Bronchial epithelial cell (primary cell): ENCODE measurements around the gene WDR7. TPM values are rescaled to one million over a fixed set of nuclear protein-coding genes. Genes with fewer than 3 reads are reported as not detected.

Experiments used
- DNase-seq: peaks from one replicate; pipeline ENCODE4 v3.0.0-alpha.2; 2010; ENCODE audit warnings: low read depth
- FAIRE-seq: peaks from 2 replicates; lab custom pipeline; 2011; peaks lifted over from hg19 to GRCh38; lab: Jason Lieb, UNC
- H3K27me3 ChIP-seq: 2 replicates; pipeline ENCODE4 v1.5.1; 2011; ENCODE audit warnings: low read length; ENCODE audit not compliant: control insufficient read depth, insufficient read depth
- H3K36me3 ChIP-seq: 2 replicates; pipeline ENCODE4 v1.5.1; 2011; ENCODE audit warnings: low read length; ENCODE audit not compliant: control insufficient read depth, insufficient read depth
- H3K4me3 ChIP-seq: 2 replicates; pipeline ENCODE4 v1.5.1; 2011; ENCODE audit warnings: mild to moderate bottlenecking, low read depth, low read length, control low read depth
- CTCF ChIP-seq: IDR thresholded peaks from 2 replicates; pipeline ENCODE4 v1.5.1; 2011; ENCODE audit warnings: mild to moderate bottlenecking, moderate library complexity, low read length, control low read depth, inconsistent platforms; ENCODE audit not compliant: insufficient read depth, severe bottlenecking
- total RNA-seq: library from RNA; depleted of rRNA; stranded (reverse); fragments of >200 nt; gene quantifications from 2 replicates; pipeline ENCODE4 v1.2.1, GENCODE V29; 2014

WDR7 gene
- total RNA-seq, 1 donor from 2014 or later: 14.5 TPM

DNA sequence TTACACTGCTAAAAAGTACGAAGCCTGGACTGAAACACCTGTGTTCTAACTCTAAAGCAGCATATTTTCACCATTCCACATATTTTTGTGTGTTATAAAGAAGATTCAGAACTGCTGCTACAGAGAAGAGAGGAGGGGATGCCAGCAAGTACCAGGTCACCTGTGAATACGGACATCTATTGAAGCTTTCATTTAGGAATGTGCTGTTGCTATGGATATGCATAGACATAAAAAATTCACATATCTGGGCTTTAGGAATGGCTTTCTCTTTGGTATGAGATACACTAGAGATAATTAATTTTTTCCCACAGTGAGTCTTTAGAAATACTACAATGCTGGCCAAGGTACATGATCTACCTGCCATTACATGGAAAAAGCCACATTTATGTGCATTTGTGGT is 238.5 kb downstream of the WDR7 start:
- no peak for FAIRE-seq
- no peak for DNase-seq
- no peak for TF ChIP-seq CTCF
- H3K36me3 ChIP-seq: no peaks in the 10 kb centered on the region
- H3K4me3 ChIP-seq: no peak overlapping the region
- H3K27me3 ChIP-seq: no peaks in the 10 kb centered on the region

DNA sequence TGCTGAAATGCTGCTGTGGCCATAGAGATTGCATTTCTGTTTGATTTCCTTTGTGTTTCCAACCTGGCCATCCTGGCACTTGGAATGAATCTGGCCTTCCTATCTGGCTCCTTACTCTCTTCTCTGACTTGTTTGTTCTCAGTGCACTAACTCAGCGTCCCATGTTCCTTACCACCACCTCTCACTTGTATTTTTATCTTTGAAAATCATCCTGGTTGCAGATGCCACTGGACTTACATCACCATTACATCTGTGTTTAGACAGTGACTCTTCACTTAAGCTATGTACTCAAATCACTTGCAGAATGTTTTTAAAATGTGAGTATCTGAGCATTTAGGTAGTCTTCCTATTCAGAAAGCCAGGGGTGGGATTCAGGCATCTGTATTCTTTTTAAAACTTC is 239.5 kb downstream of the WDR7 start:
- H3K36me3 ChIP-seq: no peaks in the 10 kb centered on the region
- FAIRE-seq (no peak), DNase-seq (peak; percentile 88)
- H3K27me3 ChIP-seq: no peaks in the 10 kb centered on the region
- H3K4me3 ChIP-seq: no peak overlapping the region
- no peak for TF ChIP-seq CTCF

GRCh38 chr18:56891116-56891515 is 240.0 kb downstream of the WDR7 start:
- DNase-seq (no peak), FAIRE-seq (no peak)
- Histone ChIP-seq H3K27me3 (no peaks in the 10 kb centered on the region), H3K4me3 (no peak overlapping the region), H3K36me3 (no peaks in the 10 kb centered on the region)
- TF ChIP-seq CTCF: no peak

DNA sequence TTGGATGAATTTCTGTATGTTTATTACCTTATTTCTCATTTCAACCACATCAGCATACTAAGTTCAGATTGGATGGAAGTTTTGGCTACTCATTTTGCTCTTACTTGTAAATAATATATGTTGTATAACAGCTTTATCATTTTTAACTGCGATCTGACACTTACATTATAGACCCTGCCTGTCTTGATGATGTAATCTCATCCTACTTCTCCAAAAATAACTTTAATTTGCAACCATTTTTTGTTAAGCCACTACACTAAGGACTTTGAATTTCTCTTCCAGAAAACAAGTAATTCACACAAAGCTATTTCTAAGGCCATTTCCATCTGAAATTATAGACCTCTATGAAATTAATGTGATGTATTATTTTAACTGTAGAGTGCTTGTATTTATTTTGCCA is 240.7 kb downstream of the WDR7 start:
- H3K36me3 ChIP-seq: no peaks in the 10 kb centered on the region
- no peak for TF ChIP-seq CTCF
- no peaks in the 10 kb centered on the region for H3K27me3 ChIP-seq
- FAIRE-seq (no peak), DNase-seq (no peak)
- no peak overlapping the region for H3K4me3 ChIP-seq

DNA sequence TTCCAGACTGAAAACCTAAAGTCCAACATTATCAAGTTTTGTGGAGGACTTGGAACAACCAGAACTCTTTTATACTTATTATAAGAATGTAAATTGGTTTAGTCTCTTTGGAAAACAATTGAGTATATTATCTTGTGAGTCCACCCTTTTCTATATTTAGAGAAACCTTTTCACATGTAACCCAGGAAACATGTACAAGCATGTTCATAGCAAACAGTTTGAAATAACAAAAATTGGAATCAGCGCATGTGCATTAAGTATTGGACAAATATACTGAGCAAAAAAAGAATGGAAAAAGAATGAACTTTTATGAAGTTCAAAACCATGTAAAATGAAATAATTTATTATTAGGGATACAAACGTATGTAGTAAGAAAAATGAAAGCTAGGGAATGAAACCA is 246.0 kb downstream of the WDR7 start:
- Histone ChIP-seq H3K27me3 (no peaks in the 10 kb centered on the region), H3K4me3 (no peak overlapping the region), H3K36me3 (no peaks in the 10 kb centered on the region)
- TF ChIP-seq CTCF: no peak
- DNase-seq: peak; percentile 67
- no peak for FAIRE-seq

GRCh38 chr18:56899660-56900059 is 248.5 kb downstream of the WDR7 start:
- Histone ChIP-seq H3K4me3 (no peak overlapping the region), H3K36me3 (no peaks in the 10 kb centered on the region), H3K27me3 (no peaks in the 10 kb centered on the region)
- no peak for TF ChIP-seq CTCF
- DNase-seq (no peak), FAIRE-seq (no peak)
